Stimulated activated CD8-positive, alpha-beta memory T cell treated with anti-CD3 and anti-CD28 coated beads, Interleukin-4, amount 100 ng/mL, for 4 hours (primary cell): Measurements from ENCODE around the gene LCOR.
"Not testable (repeated sequence)": the region's sequence is repeated elsewhere in the genome, so short reads cannot be mapped to it uniquely, and the experiment has no call there.

ENCODE experiments used
- DNase-seq, 2 donors: peaks; one replicate each; pipeline ENCODE4 v3.0.0-alpha.2; 2020; ENCODE audit warnings: low read depth in 2 of 2, low spot score in 1 of 2

LCOR gene

DNA sequence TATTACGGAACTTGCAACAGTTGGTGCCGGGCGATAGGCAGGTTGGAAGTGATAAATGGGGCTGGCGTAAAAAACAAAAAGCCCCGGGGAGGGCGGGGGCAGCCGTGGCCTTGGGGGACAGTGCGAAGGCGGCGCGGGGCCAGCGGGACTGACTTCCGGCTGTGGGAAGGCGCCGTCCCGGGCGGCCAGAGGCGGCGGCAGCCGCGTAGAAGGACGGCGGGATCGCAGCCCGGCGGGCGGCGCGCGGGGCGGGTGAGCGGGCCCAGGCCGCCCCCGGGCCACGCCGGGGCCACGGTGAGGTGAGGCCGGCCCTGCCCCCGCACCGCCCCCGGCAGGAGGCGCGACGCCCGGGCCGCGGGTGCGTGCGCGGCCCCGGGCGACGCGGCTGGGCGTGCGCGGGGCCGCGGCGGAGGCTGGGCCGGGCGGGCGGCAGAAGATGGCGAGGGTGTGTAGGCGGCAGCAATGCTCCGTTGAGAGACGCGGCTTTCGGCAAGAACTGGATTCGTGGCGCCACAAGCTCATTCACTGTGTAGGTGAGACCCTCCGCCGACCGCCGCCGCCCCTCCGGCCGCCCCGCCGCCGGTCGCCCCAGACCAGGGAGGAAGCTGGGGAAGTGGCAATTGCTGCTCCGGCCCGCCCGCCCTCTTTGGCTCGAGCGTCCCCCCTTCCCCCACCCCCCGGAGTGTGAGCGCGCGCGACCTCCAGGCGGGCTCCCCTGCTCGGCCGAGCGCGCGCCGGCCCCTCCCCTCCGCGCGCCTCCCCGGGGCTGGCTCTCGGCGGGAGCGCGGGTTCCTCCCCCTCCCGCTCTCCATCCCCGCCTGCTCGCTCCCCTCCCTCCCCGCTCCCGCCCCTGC, at the start of gene LCOR:
TSS of gene LCOR (plus strand) at position 432 of the 854 bp plus-strand sequence. CDS start 116,760 bp downstream, outside the sequence.
- peak; percentile 50 to 70 for DNase-seq

DNA sequence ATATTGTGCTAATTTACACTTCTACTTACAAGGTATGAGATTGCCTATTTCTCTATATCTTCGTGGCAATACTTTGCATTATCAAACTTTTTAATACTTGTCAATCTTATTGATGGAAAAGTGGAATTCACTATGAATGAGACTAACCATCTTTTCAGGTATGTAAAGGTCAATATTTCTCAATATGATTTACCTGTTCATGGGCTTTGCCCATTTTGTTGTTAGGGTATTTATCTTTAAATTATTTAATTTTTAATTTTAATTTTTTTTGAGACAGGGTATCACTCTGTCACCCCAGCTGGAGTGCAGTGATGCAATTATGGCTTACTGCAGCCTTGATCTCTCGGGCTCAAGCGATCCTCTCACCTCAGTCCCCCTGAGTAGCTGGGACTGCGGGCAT, 47.8 kb upstream of the LCOR start:
- no peak for DNase-seq

DNA sequence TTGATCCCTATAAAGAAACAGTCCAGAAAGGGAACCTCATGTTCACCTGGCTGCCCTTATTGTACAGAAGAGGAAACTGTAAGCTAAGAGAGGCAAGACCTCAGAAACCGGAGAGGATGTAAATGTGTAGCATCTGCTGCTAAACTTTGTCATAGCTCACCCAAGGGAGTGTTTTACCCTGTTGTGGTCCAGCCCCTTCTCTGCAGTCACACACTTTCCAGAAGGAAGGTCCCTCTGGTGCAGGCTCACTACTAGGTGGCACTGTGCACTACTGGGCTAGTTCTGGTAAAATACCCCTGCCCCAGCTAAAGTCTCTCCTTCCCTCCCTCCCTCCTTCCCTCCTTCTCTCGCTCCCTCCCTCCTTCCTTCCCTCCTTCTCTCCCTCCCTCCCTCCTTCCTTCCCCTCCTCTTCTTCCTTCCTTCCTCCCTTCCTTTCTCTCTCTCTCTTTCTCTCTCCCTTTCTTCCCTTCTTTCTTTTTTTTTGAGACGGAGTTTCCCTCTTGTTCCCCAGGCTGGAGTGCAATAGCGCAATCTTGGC, 42.5 kb upstream of the LCOR start:
- DNase-seq, result no peak

DNA sequence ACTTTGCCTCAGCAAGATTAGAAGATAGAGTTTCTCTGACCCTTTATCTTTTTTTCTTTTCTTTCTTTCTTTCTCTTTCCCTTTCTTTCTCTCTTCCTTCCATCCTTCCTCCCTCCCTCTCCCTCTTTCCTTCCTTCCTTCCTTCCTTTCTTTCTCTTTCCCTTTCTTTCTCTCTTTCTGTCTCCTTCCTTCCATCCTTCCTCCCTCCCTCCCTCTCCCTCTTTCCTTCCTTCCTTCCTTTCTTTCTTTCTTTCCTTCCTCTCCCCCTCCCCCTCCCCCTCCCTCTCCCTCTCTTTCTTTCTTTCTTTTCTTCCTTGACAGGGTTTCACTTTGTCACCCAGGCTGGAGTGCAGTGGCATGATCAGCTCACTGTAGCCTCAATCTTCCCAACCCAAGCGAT, 40.2 kb upstream of the LCOR start:
- no peak for DNase-seq

DNA sequence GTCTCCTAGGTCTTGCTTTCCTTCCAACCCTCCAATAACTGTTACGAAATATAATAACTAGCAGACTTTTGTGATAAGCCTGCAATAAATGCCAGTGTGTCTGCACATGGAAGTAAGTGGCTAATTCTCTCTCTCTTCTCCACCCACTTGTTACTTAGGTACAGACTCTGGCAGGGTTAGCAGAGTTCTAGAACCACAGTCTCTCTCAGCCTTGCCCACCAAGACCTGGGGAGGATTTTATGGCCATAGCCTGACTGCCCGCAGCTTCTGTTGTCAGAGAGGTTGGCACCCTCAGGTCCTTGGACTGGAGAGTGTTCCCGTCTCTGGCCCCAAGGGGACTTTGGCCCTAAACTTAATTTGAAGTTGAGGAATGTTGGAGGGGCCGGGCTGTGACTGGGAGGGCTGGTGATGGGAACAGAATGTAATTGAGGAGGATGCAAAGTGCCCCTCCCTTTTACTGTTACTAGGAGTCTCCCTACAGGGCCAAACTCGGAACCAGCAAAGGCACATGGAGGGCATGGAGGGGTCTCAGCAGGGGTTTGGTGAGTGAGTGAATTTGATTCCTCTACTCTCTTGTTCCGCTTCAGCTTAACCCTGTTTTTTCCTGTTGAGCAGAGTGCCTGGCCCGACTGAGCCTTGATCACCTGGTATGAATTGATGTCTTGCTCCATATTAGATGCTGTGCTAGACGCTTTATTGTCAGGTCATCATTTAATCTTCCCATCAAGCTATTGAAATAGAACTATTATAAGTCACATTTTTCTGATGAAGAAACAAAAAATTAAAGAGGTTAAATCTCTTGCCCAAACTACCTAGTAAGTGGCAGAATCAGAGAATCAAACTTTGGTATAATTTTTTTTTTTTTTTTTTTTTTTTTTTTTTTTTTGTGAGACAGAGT, 37.0 kb upstream of the LCOR start:
- no peak for DNase-seq

DNA sequence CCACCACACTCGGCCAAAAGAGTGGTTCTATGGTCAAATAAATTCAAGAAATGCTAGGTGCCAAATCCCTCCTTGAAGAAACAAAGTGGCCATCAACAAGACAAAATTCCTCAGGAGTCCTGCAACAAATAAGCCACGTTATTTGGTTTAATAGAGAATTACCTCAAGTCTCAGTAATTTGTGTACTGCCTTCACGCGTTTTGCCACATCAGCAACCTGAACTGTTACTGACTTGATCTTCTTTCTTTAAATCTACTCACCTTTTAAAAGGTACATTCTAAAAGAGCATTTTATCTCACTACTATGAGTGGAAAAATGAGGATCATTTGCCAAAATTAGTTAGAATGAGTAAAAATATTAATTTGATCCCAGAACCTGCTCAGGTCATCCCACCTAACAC, 34.6 kb upstream of the LCOR start:
- no peak for DNase-seq

DNA sequence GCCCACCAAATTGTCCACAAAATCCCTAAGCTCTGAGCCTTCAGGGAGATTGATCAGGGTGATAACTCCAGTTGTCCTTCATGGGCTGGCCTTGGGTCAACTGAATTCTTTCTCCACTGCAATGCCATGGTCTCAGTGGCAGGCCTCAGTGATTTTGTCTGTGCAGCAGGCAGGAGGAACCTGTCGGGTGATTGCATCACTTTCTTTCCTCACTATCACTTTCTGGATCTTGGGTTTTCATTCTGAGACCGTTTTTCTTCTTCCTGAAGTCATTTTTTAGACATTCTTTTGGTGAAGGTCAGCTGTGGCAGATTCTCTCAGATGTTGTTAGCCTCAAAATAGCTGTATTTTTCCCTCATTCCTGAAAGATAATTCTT, 28.8 kb upstream of the LCOR start:
- no peak for DNase-seq

DNA sequence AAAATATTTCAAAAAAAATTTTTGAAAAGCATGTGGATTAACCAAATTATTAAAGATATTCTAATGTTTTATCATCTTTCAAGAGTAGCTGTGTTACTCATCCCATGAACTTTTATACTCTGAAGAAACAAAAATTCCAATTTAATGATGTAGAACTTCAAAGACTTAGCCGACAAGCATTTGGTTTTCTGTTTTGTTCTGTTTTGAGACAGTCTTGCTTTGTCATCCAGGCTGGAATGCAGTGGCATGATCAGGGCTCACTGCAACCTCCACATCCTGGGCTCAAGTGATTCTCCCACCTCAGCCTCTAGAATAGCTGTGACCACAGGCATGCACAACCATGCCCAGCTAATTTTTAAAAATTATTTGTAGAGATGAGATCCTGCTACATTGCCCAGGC, 17.8 kb upstream of the LCOR start:
- no peak for DNase-seq

DNA sequence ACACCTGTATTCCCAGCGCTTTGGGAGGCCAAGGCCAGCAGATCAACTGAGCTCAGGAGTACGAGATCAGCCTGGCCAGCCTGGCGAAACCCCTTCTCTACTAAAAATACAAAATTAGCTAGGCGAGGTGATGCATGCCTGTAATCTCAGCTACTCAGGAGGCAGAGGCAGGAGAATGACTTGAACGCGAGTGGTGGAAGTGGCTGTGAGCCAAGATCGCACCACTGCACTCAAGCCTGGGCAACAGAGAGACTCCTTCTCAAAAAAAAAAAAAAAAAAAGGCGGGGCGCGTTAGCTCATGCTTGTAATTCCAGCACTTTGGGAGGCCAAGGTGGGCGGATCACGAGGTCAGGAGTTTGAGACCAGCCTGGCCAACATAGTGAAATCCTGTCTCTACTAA, 13.1 kb upstream of the LCOR start:
- DNase-seq, result not testable (repeated sequence)

DNA sequence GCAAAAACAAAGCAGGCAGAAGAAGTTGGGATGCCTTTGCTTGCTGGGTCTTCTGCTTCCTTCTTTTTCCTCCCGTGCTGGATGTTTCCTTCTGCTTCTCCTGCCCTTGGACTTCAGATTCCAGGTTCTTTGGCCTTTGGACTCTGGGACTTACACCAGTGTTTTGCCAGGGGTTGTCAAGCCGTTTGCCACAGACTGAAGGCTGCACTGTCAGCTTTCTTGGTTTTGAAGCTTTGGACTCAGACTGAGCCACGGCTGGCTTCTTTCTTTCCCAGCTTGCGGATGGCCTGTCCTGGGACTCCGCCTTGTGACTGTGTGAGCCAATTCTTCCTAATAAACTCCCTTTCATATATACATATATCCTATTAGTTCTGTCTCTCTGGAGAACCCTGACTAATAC, 11.3 kb upstream of the LCOR start:
- DNase-seq, result no peak

DNA sequence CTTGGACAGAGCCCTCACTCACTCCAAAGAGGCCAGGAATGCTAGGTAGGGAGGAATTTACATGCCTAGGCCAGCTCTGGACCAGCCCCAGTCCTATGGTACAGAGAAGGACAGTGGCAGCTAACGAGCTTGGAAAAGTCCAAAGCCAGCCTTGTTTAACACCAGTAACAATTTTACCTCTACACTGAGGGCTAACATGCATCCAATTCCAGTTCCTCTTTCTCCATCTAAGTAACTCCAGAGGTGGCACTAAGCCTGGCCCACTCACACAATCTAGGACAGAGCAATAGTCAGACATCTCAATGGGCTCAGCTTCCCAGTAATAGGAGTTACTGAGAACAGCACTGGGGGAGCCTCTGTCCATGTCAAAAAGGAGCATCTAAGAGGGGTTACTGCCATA, 5.7 kb upstream of the LCOR start:
- DNase-seq, result no peak

DNA sequence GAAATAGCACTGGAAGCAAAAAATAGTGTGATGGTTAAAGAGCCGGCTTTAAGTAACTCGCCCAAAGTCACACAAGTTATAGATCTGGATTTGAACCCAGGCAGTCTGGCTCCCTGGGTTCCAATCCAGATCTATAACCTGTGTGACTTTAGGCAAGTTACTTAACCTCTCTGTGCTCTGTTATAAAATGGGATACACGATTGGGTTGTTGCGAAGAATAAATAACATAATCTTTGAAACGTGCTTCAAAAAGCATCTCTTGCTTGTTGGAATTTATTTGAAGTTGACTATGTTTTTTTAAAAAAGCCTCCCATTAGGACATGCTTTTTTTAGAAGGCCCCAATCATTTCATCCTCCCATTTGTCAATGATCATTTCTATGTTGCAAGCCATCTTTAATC, 3.5 kb upstream of the LCOR start:
- DNase-seq, result no peak

DNA sequence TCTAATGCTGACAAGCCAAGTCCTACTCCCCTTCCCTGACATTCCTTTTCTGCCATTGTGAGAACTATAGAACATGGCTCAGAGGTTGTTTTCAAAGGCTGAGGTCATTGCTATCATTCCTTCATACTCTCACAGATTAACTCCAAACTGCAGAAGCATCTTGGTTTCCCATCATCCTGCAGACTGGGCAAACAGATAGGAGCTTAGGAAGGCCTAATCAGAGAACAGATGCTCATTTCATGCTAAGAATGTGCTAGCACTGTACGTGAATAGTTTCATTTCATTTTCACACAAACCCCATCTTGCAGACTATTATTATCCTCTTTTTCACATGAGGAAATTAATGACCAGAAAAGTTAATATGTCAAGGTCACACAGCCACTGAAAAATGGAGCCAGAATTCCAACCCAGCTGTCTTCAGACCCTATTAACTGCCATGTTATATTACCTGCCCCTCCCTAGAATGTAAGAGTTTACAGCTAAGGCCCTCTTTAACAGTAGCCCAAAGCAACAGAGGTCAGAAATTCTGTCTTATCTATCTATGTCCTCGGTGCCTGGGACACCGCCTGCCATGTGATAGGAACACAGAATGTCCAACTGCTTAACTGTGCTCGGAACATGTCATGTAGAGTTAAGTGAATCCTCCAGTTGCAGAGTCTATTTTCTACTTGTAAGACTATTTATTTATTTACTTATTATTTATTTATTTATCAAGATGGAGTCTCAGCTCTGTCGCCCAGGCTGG, 2.9 kb upstream of the LCOR start:
- DNase-seq, result no peak

DNA sequence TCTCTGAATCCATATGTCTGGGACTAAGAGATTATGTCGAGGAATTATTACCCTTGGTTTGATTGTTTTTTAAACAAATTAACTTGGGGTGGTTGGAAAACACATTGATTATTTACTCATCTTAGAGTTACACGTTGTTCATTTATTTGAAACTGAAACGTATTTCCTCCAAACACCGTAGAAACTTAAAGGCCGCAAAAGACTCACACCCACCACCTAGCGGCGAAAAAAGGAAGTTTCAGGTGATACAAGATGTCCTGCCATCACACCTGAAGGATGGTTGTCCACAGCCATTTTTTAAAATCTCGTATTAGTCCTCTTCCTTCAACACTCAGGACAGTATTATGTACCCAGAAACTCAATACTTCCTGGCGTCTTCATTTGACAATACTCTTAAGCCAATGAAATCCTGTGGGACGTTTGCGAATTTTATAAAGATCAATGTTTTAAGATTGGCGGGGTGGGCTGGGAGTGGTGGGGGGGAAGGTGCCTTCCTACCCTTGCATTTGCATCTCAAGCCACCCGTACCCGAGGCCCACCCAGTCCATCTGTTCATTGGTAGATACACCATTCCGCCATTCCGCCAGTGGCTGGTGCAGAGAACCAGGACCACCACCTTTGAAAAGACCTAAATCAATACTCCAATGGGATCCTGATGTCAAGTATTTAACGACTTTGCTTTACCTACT, 1.4 kb upstream of the LCOR start:
- peak; percentile 50 to 75 for DNase-seq

DNA sequence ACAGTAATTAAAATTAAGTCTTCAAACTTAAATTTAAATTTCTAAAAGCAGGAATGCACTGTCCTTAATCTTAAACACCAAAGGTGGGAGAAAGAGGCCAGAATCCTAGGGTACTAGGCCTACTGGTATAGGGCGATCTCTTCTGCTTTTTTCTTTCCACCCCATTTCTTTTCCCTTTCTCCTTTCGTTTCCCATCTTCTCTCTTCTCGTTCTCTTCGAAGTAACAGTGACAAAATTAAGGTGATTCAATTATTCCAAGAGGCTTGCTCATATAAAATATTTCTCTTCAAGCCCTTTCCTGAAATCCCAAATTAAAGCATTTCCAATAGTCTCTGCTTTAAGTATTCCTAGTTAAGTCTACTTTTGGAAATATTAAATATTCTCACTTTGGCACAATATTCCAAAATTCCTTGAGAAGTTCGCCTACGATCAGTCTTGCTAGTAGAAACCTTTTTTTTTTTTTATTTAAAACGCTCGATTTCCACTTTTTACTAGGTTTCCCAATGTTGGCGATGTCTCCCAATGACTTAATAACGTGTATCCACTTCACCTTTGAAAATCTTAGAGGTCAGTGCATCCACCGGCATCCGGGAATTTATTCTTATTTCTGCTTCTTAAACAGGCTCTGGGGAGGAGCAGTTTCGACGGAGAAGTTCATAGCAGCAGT, 765 bp upstream of the LCOR start:
- DNase-seq, result no peak

DNA sequence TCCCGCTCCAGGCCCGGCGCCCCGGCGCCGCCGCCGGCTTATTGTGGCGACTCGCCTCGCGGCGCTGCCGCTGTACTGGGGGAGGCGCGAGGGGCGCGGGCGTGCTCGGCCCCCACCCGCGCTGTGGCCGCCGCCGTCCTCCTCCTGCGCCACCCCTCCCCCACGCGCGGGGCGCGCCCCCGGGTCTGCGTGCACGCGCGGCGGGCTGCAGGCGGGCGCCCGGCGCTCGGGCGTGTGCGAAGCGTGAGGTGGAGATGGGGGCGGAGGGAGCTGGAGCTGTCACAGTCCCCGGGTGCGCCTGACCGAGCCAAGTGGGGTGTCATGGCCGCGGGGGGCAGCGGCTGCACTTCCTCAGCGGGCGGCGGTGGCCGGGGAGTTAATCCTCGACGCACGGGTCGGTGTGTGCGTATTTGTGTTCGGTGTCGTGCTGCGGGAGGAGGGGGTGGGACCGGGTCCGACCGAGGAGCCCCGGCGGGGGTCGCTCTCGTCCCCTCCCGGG, 672 bp downstream of the LCOR start:
- DNase-seq, result peak; percentile 70 to 71

DNA sequence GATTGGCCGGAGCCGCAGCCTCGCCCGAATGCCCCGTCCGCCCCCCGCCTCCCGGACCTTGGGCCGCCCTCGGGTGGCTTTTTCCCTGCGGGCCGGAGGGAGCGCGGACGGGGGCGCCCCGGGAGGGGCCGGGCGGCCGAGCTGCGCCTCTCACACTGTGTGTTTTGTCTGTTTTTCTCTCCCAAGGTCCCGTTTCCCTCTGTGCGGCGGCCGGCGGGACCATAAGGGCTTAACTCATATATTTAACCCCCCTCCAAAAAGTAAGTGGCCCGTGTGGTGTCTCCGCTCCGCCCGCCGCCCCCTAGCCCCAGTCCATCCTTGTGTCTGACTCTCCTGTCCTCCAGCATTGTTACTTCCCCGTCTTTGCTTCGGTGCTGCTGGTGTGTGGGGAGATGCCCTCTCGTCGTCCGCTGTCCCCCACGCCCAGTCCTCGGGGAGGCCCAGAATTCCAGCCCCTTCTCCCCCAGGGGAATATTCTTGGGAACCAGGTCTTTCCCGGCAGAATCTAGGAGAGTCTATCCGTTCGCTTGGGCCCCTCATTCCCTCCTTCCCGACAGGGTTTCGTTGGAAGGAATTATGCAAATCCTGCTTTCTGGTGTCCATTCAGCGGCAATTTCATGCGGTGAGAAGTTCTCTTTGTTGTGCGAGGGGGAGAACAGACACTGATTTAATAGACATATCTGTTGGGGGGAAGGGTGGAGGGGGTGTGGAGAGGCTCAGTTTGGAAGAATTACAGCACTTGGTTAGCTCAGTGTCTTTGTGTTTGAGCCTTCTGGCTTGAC, 1.3 kb downstream of the LCOR start:
- no peak for DNase-seq

DNA sequence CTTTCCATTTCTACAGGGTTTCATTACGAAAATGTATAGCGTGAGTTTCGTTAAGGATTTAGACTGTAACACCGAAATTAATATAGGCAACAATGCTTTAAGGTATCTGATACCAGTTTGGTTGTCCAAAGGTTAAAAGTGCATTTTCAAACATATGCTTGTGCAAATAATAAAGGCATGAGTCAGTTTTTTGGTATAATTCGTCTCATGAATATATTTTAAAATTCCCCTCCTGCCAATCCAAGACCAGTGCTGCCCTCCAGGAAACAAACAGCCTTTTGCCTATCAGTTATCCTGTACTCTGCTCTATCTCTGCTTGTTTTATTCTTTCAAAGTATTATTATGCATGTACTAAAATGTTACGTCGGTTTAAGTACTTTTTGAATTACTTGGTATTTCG, 2.0 kb downstream of the LCOR start:
- DNase-seq, result no peak

DNA sequence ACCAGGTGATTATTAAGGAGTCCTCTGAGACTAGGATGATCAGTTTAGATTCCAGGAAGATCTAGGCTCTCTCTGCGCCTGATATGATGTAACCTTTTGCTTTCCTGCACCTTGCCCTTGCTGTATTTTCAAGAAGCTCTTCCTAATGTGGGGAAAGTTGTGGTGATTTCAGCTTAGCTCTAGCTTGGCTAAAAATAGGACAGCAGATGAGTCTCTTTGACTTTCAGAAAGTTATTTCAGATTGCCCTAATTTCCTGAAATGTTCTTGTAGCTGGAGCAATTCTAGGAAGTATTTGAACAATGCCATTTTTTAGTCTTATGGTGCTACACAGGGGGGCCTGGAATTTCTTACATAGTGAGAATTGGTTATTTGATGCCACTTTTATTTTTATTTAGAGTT, 3.8 kb downstream of the LCOR start:
- no peak for DNase-seq
